Astrocyte of the cerebellum (primary cell): ENCODE results near the gene ZSWIM6.

Source experiments
- DNase-seq: peaks from one replicate; pipeline ENCODE4 v3.0.0-alpha.2; 2011; ENCODE audit warnings: low read depth
- H3K4me3 ChIP-seq: 2 replicates; pipeline ENCODE4 v1.5.1; 2011; ENCODE audit warnings: mild to moderate bottlenecking, low read depth, low read length, moderate library complexity
- in situ Hi-C: cut with HindIII; loops from 2 replicates; pipeline ENCODE4 v1.10.0; 2017; ENCODE audit warnings: low sequenced_read_pairs
- TF ChIP-seq, protein P1 (sequence below): IDR thresholded peaks from 2 replicates; pipeline ENCODE4 v1.5.1; 2012; ENCODE audit warnings: low read length, low read depth, moderate library complexity, mild to moderate bottlenecking; ENCODE audit errors: missing control alignments

ZSWIM6 gene

DNA sequence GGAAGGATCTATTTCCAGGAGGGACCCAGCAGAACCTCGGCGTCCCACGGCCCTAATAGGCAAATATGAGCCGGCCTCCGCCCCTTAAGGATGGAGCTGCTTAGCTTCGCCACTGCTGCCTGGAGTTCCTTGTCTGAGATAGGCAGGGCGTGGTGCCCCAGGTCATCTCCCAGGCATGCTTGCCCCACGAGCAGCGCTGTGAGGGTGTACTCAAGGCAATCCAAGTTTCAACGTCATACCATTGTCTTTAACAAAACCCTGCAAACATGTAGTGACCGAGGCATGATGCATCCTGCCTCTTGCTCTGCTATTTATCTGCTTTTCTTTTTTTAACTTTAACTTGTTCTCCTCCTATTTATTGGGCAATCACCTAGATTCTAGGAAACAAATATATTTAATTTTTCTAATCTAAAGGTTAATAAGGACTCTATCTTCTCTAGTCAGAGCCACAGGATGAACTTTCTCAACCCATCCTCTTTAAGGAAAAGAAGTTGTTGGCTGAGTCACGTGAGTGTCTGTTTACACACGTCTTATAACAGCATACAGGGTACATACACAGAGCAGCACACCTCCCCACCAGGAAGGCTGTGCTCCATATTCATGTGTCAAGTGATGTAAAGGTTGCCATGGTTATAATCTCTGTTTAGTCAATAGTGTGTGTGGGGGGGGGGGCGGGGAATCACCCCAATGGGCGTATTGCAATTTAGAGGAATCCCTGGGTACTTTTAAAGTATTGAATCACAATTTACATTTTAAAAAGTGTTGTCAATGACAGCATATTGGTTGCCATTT, 27.3 kb upstream of the ZSWIM6 start:
- TF ChIP-seq, protein P1, sequence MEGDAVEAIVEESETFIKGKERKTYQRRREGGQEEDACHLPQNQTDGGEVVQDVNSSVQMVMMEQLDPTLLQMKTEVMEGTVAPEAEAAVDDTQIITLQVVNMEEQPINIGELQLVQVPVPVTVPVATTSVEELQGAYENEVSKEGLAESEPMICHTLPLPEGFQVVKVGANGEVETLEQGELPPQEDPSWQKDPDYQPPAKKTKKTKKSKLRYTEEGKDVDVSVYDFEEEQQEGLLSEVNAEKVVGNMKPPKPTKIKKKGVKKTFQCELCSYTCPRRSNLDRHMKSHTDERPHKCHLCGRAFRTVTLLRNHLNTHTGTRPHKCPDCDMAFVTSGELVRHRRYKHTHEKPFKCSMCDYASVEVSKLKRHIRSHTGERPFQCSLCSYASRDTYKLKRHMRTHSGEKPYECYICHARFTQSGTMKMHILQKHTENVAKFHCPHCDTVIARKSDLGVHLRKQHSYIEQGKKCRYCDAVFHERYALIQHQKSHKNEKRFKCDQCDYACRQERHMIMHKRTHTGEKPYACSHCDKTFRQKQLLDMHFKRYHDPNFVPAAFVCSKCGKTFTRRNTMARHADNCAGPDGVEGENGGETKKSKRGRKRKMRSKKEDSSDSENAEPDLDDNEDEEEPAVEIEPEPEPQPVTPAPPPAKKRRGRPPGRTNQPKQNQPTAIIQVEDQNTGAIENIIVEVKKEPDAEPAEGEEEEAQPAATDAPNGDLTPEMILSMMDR = no peak
- in situ Hi-C loops = no loop called here
- no peak for DNase-seq
- H3K4me3 ChIP-seq = no peak overlapping the region

DNA sequence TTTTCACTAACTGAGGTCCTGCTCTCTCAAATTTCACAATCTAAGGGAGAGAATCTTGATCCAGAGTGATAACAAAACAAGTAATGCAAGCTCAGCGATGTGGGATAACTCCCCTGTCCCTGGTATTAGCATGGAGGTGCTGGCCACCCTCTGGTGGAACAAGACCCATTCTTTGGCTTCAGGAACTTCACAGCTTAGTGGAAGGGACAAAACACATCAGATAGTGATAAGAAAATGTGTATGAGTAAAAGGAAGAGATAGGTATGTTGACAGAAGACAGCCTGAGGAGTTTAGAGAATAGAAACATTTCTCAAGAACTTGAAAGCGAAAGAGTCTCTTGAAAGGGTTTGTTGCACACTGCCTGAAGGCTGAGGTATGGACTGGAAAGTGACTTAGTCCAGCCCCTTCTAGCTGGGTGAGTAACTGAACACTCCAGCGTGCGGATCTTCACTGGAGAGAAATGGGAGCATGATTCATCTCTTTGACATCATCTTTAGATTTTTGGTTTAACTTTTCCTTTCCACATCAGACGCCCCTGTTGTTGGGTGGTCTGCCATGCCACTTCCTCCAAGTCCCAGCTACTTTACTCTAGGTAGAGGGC, 25.4 kb upstream of the ZSWIM6 start:
- DNase-seq = no peak
- no peak overlapping the region for H3K4me3 ChIP-seq

DNA sequence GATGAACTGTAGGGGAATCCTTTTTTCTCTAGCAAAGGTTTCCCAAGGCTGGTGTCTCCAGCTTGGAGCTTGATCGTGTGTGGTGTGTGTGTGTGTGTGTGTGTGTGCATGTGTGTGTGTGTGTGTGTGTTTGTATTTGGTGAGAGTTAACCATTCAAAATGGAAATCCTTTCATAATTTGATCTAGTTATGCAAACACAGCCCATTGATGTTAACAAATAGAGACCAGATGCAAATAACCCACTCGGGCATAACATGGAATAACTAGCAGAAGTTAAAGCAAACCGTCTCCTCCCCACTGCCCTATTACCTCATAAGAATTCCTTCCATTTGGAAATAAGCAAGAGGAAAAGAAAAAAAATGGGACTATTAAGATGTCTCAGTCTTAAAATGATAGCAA, 24.9 kb upstream of the ZSWIM6 start:
- no peak overlapping the region for H3K4me3 ChIP-seq
- no peak for DNase-seq
- in situ Hi-C loops = no loop called here
- TF ChIP-seq, protein P1 = no peak

More for the DNA sequence above, 25.4 kb upstream of the ZSWIM6 start:
- in situ Hi-C loops = no loop called here
- TF ChIP-seq, protein P1 = no peak

DNA sequence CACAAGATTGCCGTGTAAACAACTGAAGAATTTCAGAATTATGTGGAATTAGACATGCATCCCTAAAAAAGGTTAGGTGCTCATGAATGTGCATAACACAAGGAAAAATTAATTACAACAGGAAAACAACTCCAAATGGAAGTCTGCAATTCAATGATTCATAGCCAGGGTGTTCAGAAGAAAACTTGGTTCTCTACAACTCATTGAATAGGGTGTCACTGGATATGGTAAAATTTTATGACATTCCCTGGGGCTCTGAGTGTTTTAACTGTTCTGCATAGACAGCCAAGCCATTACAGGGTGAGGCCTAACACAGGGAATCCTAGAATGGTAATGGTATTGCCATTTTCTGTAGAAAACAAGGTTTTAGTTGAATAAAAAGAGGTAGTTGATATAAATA, 24.4 kb upstream of the ZSWIM6 start:
- TF ChIP-seq, protein P1 = no peak
- in situ Hi-C loops = no loop called here
- H3K4me3 ChIP-seq = no peak overlapping the region
- DNase-seq = no peak

DNA sequence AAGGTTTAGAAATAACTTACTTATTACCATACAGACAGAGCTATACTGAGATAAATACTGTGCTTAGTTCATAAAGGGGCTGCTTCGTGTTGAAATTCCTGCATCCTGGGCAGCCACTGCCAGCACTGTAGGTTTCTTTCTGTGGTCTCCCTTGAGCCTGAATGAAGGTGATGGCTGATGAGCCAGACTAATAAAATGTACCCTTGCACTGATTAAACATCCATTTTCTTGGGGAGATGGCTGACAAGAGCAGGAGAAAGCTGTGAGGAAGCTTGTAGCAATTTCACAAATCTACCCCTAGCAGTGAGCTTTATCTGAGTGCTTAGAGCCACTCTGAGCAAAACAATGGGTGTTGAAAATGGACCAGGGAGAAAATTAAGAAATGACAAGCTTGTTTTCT, 23.3 kb upstream of the ZSWIM6 start:
- no peak for DNase-seq

DNA sequence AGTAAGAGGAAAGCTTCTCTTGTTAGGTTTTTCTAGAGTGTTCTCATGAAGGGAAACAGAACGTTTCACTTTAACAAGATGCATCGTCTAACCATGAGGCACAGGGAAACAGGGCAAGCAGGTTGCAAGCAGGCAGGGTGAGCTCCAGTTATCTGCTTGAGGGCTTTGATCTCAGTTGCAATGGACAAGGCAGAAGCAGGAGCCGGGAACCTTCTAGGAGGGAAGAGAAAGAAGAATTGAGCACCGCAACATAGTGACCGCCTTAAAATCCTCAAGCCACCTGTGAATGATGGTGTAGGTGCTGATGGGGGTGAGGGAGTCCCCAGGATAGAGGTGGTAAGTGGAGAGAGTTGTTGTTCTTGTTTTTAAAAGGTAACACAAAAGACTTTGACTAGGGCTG, 22.9 kb upstream of the ZSWIM6 start:
- in situ Hi-C loops = no loop called here
- DNase-seq = no peak
- TF ChIP-seq, protein P1 = no peak
- H3K4me3 ChIP-seq = no peak overlapping the region

More for the DNA sequence above, 23.3 kb upstream of the ZSWIM6 start:
- in situ Hi-C loops = no loop called here
- TF ChIP-seq, protein P1 = no peak
- no peak overlapping the region for H3K4me3 ChIP-seq
